ENCODE data around the gene MAPK8. TPM values are rescaled to one million over a fixed set of nuclear protein-coding genes. Genes with fewer than 3 reads are reported as not detected.
A peak's percentile ranks its signal among the peaks of the same experiment; 100 is the strongest.

The MAPK8 gene
- total and polyA plus RNA-seq, 2 donors, result 22.6 to 62.1 TPM

DNA sequence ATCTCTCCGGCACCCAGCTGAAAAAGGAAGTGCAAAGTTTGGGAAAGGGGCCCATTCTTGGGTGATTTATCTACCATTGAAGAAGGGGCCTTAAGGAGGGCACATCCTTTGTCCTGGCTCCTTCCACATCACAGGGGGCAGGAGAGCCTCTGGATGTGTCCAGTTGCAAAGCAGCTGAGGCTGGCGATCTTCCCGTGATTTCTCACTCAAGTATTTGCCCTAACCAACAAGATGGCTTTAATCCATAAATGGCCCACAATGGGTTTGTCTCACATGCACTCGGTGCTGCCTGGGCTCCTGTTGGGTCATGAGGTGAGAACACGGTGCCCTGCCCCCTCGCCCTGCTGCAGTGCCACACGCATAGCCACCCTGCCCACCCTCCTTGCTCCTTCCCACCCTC, 17.8 kb upstream of the MAPK8 start:
- peaks cover 0 to 7% of the 10 kb centered on the region in 2 donors for H3K9me3 ChIP-seq (ENCODE audit: control insufficient read depth in 2 of 2, insufficient read depth in 1 of 2, low read length in 1 of 2)
- H3K27me3 ChIP-seq (ENCODE audit: control insufficient read depth in 2 of 2, insufficient read depth in 1 of 2, low read length in 1 of 2), result no peaks in the 10 kb centered on the region
- 90% methylated on average over 7 of the region's 7 CpGs for WGBS
- H3K4me1 ChIP-seq (ENCODE audit: control insufficient read depth in 2 of 2, insufficient read depth in 2 of 2, low read length in 2 of 2), result peaks cover 3 to 38% of the 10 kb centered on the region in 2 donors
- H3K36me3 ChIP-seq (ENCODE audit: control insufficient read depth in 2 of 2, insufficient read depth in 2 of 2, low read length in 1 of 2), result no peaks in the 10 kb centered on the region
- DNase-seq (ENCODE audit: low read depth in 6 of 9, low spot score in 9 of 9), result no peak
- H3K27ac ChIP-seq (ENCODE audit: low read depth in 1 of 2, low read length in 1 of 2), result no peak overlapping the region
- no peak overlapping the region for H3K4me3 ChIP-seq (ENCODE audit: low read length in 2 of 2)

DNA sequence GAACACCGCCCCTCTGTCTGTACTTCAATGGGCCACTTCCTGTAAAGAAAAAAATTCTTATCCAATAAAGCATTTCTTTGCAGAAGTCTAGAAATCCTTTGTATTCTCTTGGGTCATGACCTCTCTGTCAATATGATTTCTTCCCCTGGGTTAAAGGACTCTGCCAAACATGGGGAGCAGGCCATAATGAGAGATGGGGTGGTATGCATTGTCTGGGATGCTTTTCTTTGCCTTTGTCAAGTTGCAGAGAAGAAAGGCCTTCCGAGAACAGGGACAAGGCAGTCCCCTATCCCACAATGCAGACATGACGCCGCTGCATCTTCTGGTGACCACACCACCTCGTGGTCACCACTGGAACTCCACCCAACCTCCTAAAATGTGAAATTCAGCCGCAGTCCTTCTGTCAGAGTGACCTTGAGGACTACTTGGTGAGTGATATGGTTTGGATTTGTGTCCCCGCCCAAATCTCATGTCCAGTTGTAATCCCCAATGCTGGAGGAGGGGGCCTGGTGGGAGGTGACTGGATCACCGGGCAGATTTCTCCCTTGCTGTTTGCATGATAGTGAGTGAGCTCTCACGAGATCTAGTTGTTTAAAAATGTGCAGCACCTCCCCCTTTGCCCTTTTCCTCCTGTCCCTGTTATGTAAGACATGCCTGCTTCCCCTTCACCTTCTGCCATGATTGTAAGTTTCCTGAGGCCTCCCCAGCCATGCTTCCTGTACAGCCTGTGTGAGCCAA, 16.8 kb upstream of the MAPK8 start:
- H3K4me3 ChIP-seq (ENCODE audit: low read length in 2 of 2), result no peak overlapping the region
- H3K36me3 ChIP-seq (ENCODE audit: control insufficient read depth in 2 of 2, insufficient read depth in 2 of 2, low read length in 1 of 2), result no peaks in the 10 kb centered on the region
- no peaks in the 10 kb centered on the region for H3K27me3 ChIP-seq (ENCODE audit: control insufficient read depth in 2 of 2, insufficient read depth in 1 of 2, low read length in 1 of 2)
- H3K4me1 ChIP-seq (ENCODE audit: control insufficient read depth in 2 of 2, insufficient read depth in 2 of 2, low read length in 2 of 2), result peaks cover 3 to 38% of the 10 kb centered on the region in 2 donors
- peaks cover 0 to 4% of the 10 kb centered on the region in 2 donors for H3K9me3 ChIP-seq (ENCODE audit: control insufficient read depth in 2 of 2, insufficient read depth in 1 of 2, low read length in 1 of 2)
- WGBS, result 46% methylated on average over 9 of the region's 9 CpGs
- H3K27ac ChIP-seq (ENCODE audit: low read depth in 1 of 2, low read length in 1 of 2), result no peak overlapping the region
- peak in 5 of 9 donors; percentile 18 to 64 (median 34) for DNase-seq (ENCODE audit: low read depth in 6 of 9, low spot score in 9 of 9)

GRCh38 chr10:48290286-48290685, 16.2 kb upstream of the MAPK8 start:
- whole genome bisulfite sequencing, result 97% methylated on average over 9 of the region's 9 CpGs
- H3K4me3 ChIP-seq (ENCODE audit: low read length in 2 of 2), result no peak overlapping the region
- H3K27ac ChIP-seq (ENCODE audit: low read depth in 1 of 2, low read length in 1 of 2), result no peak overlapping the region
- no peak for DNase-seq (ENCODE audit: low read depth in 6 of 9, low spot score in 9 of 9)
- H3K27me3 ChIP-seq (ENCODE audit: control insufficient read depth in 2 of 2, insufficient read depth in 1 of 2, low read length in 1 of 2), result no peaks in the 10 kb centered on the region
- H3K4me1 ChIP-seq (ENCODE audit: control insufficient read depth in 2 of 2, insufficient read depth in 2 of 2, low read length in 2 of 2), result peaks cover 3 to 38% of the 10 kb centered on the region in 2 donors
- peaks cover 0 to 4% of the 10 kb centered on the region in 2 donors for H3K9me3 ChIP-seq (ENCODE audit: control insufficient read depth in 2 of 2, insufficient read depth in 1 of 2, low read length in 1 of 2)
- no peaks in the 10 kb centered on the region for H3K36me3 ChIP-seq (ENCODE audit: control insufficient read depth in 2 of 2, insufficient read depth in 2 of 2, low read length in 1 of 2)

- H3K36me3 ChIP-seq (ENCODE audit: control insufficient read depth in 2 of 2, insufficient read depth in 2 of 2, low read length in 1 of 2), result no peaks in the 10 kb centered on the region
- no peak overlapping the region for H3K27ac ChIP-seq (ENCODE audit: low read depth in 1 of 2, low read length in 1 of 2)
- DNase-seq (ENCODE audit: low read depth in 6 of 9, low spot score in 9 of 9), result no peak
- H3K27me3 ChIP-seq (ENCODE audit: control insufficient read depth in 2 of 2, insufficient read depth in 1 of 2, low read length in 1 of 2), result no peaks in the 10 kb centered on the region
- WGBS, result 45% methylated on average over 3 of the region's 3 CpGs
- H3K4me3 ChIP-seq (ENCODE audit: low read length in 2 of 2), result no peak overlapping the region
- peaks cover 0 to 4% of the 10 kb centered on the region in 2 donors for H3K9me3 ChIP-seq (ENCODE audit: control insufficient read depth in 2 of 2, insufficient read depth in 1 of 2, low read length in 1 of 2)
- peaks cover 3 to 38% of the 10 kb centered on the region in 2 donors for H3K4me1 ChIP-seq (ENCODE audit: control insufficient read depth in 2 of 2, insufficient read depth in 2 of 2, low read length in 2 of 2)
Measured at GRCh38 chr10:48291190-48291589, 15.3 kb upstream of the MAPK8 start.

GRCh38 chr10:48292616-48293015, 13.9 kb upstream of the MAPK8 start:
- 62% methylated on average over 3 of the region's 3 CpGs for WGBS

GRCh38 chr10:48294431-48294830, 12.0 kb upstream of the MAPK8 start:
- Histone ChIP-seq H3K27ac (ENCODE audit: low read depth in 1 of 2, low read length in 1 of 2) (no peak overlapping the region), H3K27me3 (ENCODE audit: control insufficient read depth in 2 of 2, insufficient read depth in 1 of 2, low read length in 1 of 2) (no peaks in the 10 kb centered on the region), H3K4me3 (ENCODE audit: low read length in 2 of 2) (no peak overlapping the region), H3K9me3 (ENCODE audit: control insufficient read depth in 2 of 2, insufficient read depth in 1 of 2, low read length in 1 of 2) (no peaks in the 10 kb centered on the region), H3K36me3 (ENCODE audit: control insufficient read depth in 2 of 2, insufficient read depth in 2 of 2, low read length in 1 of 2) (no peaks in the 10 kb centered on the region), H3K4me1 (ENCODE audit: control insufficient read depth in 2 of 2, insufficient read depth in 2 of 2, low read length in 2 of 2) (peaks cover 0 to 12% of the 10 kb centered on the region in 2 donors)
- DNase-seq (ENCODE audit: low read depth in 6 of 9, low spot score in 9 of 9), result no peak
- WGBS, result 99% methylated on average over 2 of the region's 2 CpGs

More at GRCh38 chr10:48292616-48293015, 13.9 kb upstream of the MAPK8 start:
- H3K27ac ChIP-seq (ENCODE audit: low read depth in 1 of 2, low read length in 1 of 2), result no peak overlapping the region
- no peaks in the 10 kb centered on the region for H3K9me3 ChIP-seq (ENCODE audit: control insufficient read depth in 2 of 2, insufficient read depth in 1 of 2, low read length in 1 of 2)
- H3K27me3 ChIP-seq (ENCODE audit: control insufficient read depth in 2 of 2, insufficient read depth in 1 of 2, low read length in 1 of 2), result no peaks in the 10 kb centered on the region
- DNase-seq (ENCODE audit: low read depth in 6 of 9, low spot score in 9 of 9), result no peak
- peaks cover 3 to 29% of the 10 kb centered on the region in 2 donors for H3K4me1 ChIP-seq (ENCODE audit: control insufficient read depth in 2 of 2, insufficient read depth in 2 of 2, low read length in 2 of 2)
- no peaks in the 10 kb centered on the region for H3K36me3 ChIP-seq (ENCODE audit: control insufficient read depth in 2 of 2, insufficient read depth in 2 of 2, low read length in 1 of 2)
- no peak overlapping the region for H3K4me3 ChIP-seq (ENCODE audit: low read length in 2 of 2)

DNA sequence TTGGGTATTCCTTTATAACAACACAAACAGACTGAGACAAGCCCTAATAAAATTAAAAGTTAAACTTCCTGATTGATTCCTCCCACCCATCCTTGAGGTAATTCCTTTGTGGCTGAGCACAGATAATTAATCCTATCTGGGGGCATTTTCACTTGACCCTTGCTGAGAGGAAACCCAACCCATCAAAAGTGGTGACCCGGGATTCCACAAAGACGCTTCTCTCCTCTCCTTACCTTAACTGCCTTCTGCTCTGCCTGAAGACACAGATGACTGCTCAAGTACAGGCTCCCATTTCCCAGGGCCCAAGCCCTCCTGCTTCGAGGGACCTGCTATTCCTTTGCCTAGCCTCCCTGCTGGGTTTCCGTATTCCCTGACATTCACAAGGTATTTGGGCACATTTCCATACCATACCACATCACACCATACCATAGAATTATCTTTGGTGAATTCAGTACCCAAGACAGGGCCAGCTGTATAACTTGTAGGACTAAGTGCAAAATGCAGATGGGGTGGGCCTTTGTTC, 9.8 kb upstream of the MAPK8 start:
- no peaks in the 10 kb centered on the region for H3K9me3 ChIP-seq (ENCODE audit: control insufficient read depth in 2 of 2, insufficient read depth in 1 of 2, low read length in 1 of 2)
- H3K27me3 ChIP-seq (ENCODE audit: control insufficient read depth in 2 of 2, insufficient read depth in 1 of 2, low read length in 1 of 2), result no peaks in the 10 kb centered on the region
- H3K4me3 ChIP-seq (ENCODE audit: low read length in 2 of 2), result no peak overlapping the region
- DNase-seq (ENCODE audit: low read depth in 6 of 9, low spot score in 9 of 9), result no peak
- peaks cover 0 to 2% of the 10 kb centered on the region in 2 donors for H3K4me1 ChIP-seq (ENCODE audit: control insufficient read depth in 2 of 2, insufficient read depth in 2 of 2, low read length in 2 of 2)
- 96% methylated on average over 4 of the region's 4 CpGs for WGBS
- H3K27ac ChIP-seq (ENCODE audit: low read depth in 1 of 2, low read length in 1 of 2), result no peak overlapping the region
- H3K36me3 ChIP-seq (ENCODE audit: control insufficient read depth in 2 of 2, insufficient read depth in 2 of 2, low read length in 1 of 2), result no peaks in the 10 kb centered on the region

DNA sequence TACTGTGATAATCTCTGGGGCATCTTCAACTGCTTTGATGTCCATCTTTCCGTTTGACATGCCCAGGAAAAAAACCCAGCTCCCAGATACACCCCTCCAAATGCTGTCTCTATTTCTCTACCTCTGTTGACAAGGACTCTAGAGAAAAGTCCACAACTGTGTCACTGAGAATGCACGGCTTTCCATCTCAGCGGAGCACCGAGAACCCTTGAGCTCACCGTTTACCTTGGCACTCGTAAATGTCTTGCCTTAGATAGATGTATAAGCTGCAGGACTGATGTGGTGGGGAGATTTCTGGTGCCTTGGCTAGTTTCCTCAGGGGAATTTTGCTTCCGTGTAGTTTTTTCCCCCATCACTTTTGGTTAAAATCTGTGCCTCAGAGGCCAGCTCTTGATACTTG, 7.4 kb upstream of the MAPK8 start:
- Histone ChIP-seq H3K27me3 (ENCODE audit: control insufficient read depth in 2 of 2, insufficient read depth in 1 of 2, low read length in 1 of 2) (no peaks in the 10 kb centered on the region), H3K27ac (ENCODE audit: low read depth in 1 of 2, low read length in 1 of 2) (no peak overlapping the region), H3K36me3 (ENCODE audit: control insufficient read depth in 2 of 2, insufficient read depth in 2 of 2, low read length in 1 of 2) (no peaks in the 10 kb centered on the region), H3K4me3 (ENCODE audit: low read length in 2 of 2) (no peak overlapping the region), H3K9me3 (ENCODE audit: control insufficient read depth in 2 of 2, insufficient read depth in 1 of 2, low read length in 1 of 2) (no peaks in the 10 kb centered on the region), H3K4me1 (ENCODE audit: control insufficient read depth in 2 of 2, insufficient read depth in 2 of 2, low read length in 2 of 2) (no peaks in the 10 kb centered on the region)
- WGBS, result 95% methylated on average over 7 of the region's 7 CpGs
- no peak for DNase-seq (ENCODE audit: low read depth in 6 of 9, low spot score in 9 of 9)

- WGBS, result 0% methylated on average over 1 of the region's 1 CpG
- DNase-seq (ENCODE audit: low read depth in 6 of 9, low spot score in 9 of 9), result no peak
- H3K4me1 ChIP-seq (ENCODE audit: control insufficient read depth in 2 of 2, insufficient read depth in 2 of 2, low read length in 2 of 2), result no peaks in the 10 kb centered on the region
- H3K36me3 ChIP-seq (ENCODE audit: control insufficient read depth in 2 of 2, insufficient read depth in 2 of 2, low read length in 1 of 2), result no peaks in the 10 kb centered on the region
- no peak overlapping the region for H3K27ac ChIP-seq (ENCODE audit: low read depth in 1 of 2, low read length in 1 of 2)
- H3K9me3 ChIP-seq (ENCODE audit: control insufficient read depth in 2 of 2, insufficient read depth in 1 of 2, low read length in 1 of 2), result no peaks in the 10 kb centered on the region
- H3K27me3 ChIP-seq (ENCODE audit: control insufficient read depth in 2 of 2, insufficient read depth in 1 of 2, low read length in 1 of 2), result no peaks in the 10 kb centered on the region
- H3K4me3 ChIP-seq (ENCODE audit: low read length in 2 of 2), result no peak overlapping the region
Measured at GRCh38 chr10:48299692-48300091, 6.8 kb upstream of the MAPK8 start.
